OCI-LY7 (cell line): Measurements from ENCODE around the gene DMRT1. TPM values are rescaled to one million over a fixed set of nuclear protein-coding genes. Genes with fewer than 3 reads are reported as not detected.

ENCODE experiments used
- BruUV-seq: library from RNA; stranded (reverse); fragments of 400-500 nt; replicated peaks from 2 replicates; lab custom pipeline; 2021; lab: Mats Ljungman, UMichigan
- CTCF ChIA-PET: fragments of 300-600 bp; sonication (Branson Sonifier 250); formaldehyde crosslinking; loops from one replicate; lab custom pipeline; 2022; ENCODE audit warnings: antibody characterized with exemption; ENCODE audit not compliant: unreplicated experiment; lab: Charles Lee
- POLR2A ChIA-PET: fragments of 300-600 bp; sonication (Branson Sonifier 250); formaldehyde crosslinking; loops from one replicate; lab custom pipeline; 2022; ENCODE audit warnings: antibody characterized with exemption; lab: Charles Lee
- DNase-seq: peaks from one replicate; pipeline ENCODE4 v3.0.0-alpha.2; 2015; ENCODE audit warnings: low spot score
- H2AFZ ChIP-seq: fragments of 200-600 bp; sonication (generic), shearing (Covaris generic); 2 replicates; pipeline ENCODE4 v1.6.1; 2014; ENCODE audit warnings: mild to moderate bottlenecking, antibody characterized with exemption, low read length, moderate library complexity
- H3K27ac ChIP-seq: fragments of 200-600 bp; sonication (generic); 2 replicates; pipeline ENCODE4 v1.5.1; 2014; ENCODE audit warnings: mixed run types, low read depth, mild to moderate bottlenecking, moderate library complexity, low read length, inconsistent platforms; ENCODE audit not compliant: poor library complexity, severe bottlenecking
- H3K36me3 ChIP-seq: fragments of 200-600 bp; sonication (generic); 2 replicates; pipeline ENCODE4 v1.6.1; 2014; ENCODE audit warnings: mild to moderate bottlenecking, antibody characterized with exemption, low read length, moderate library complexity, mixed read lengths; ENCODE audit not compliant: insufficient read depth
- H3K4me1 ChIP-seq: fragments of 200-600 bp; sonication (generic); 2 replicates; pipeline ENCODE4 v1.5.1; 2014; ENCODE audit warnings: mild to moderate bottlenecking, low read length; ENCODE audit not compliant: insufficient read depth, poor library complexity, severe bottlenecking
- H3K4me2 ChIP-seq: fragments of 200-600 bp; sonication (generic); 2 replicates; pipeline ENCODE4 v1.6.1; 2014; ENCODE audit warnings: mild to moderate bottlenecking, low read length
- H3K4me3 ChIP-seq: fragments of 200-600 bp; sonication (generic); 2 replicates; pipeline ENCODE4 v1.5.1; 2014; ENCODE audit warnings: mild to moderate bottlenecking, low read depth, low read length; ENCODE audit not compliant: poor library complexity, severe bottlenecking
- H3K79me2 ChIP-seq: fragments of 200-600 bp; sonication (generic); 2 replicates; pipeline ENCODE4 v1.6.1; 2016; ENCODE audit warnings: low read depth, mild to moderate bottlenecking, low read length, moderate library complexity, mixed read lengths; ENCODE audit not compliant: insufficient read depth
- H3K9me2 ChIP-seq: fragments of 200-600 bp; sonication (generic); 2 replicates; pipeline ENCODE4 v1.6.1; 2016; ENCODE audit warnings: mild to moderate bottlenecking, low read length, mixed read lengths; ENCODE audit not compliant: insufficient read depth
- H3K9me3 ChIP-seq: fragments of 200-600 bp; sonication (generic); 2 replicates; pipeline ENCODE4 v1.6.1; 2014; ENCODE audit warnings: mild to moderate bottlenecking, mixed run types, low read length, mixed read lengths
- H4K20me1 ChIP-seq: fragments of 200-600 bp; sonication (generic); 2 replicates; pipeline ENCODE4 v1.6.1; 2014; ENCODE audit warnings: mild to moderate bottlenecking, antibody characterized with exemption, low read length, moderate library complexity, mixed read lengths; ENCODE audit not compliant: insufficient read depth
- EZH2phosphoT487 ChIP-seq: fragments of 200-600 bp; sonication (generic); IDR thresholded peaks from 2 replicates; pipeline ENCODE4 v1.6.1; 2018; ENCODE audit warnings: low read depth, borderline replicate concordance, mild to moderate bottlenecking, mixed run types, antibody characterized with exemption, low read length, moderate library complexity, mixed read lengths
- intact Hi-C: fragments of 100-400 bp; cut with micrococcal nuclease; formaldehyde crosslinking; loops from one replicate; pipeline ENCODE4 v1.10.0; 2022; ENCODE audit not compliant: unreplicated experiment
- total RNA-seq, 2 experiments: library from RNA; depleted of rRNA in 1 of 2; stranded (reverse); fragments of >200 nt in 1 of 2; shearing (Covaris generic) in 1 of 2; gene quantifications; 2 replicates each; pipeline ENCODE4 v1.2.3, GENCODE V29; 2014 to 2022
- TF ChIP-seq, protein P1 (sequence below): fragments of 200-600 bp; sonication (generic); conservative IDR thresholded peaks from 2 replicates; pipeline ENCODE4 v1.5.1; 2014; ENCODE audit warnings: mild to moderate bottlenecking, antibody characterized with exemption, low read length, moderate library complexity, mixed read lengths

The DMRT1 gene
- total RNA-seq, 2 experiments from 2014 or later, result not detected

DNA sequence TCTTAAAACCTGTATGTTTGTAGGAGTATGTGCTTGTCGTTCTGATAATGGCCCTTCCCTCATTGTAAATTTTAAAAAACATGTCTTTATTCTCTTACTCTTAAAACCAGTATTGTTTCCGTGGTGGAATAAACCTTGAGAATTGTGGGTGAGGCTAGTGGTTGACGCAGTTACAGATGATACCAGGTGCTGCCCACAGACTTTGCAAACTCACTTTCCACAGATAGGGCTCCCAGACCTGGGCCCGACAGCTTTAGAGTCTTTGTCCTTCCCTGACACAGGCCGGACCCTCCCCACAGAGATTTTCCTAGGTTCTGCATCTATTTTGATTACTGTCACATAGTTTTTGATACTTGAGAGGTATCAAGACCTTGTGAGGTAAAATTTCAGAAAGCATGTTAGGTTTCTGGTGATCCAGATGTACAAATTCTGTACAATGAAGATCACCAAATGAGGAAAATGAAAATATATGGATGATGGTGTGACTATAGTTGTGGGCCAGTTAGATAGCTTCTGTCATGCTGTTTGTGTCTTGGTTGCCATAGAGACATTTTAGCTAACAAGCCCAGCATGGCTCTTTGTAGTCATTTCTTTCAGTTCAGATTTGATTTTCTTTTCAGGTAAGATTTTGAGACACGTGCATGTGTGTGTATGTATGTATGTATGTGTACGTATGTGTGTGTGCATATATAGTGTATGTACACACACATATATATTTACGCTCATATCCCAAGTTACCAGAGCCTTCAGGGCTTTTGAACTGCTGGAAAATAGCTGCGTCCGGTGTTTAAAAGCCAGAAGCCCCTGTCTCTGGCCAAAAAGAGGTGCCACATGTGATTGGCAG is 33.8 kb downstream of the DMRT1 start:
- H3K79me2 ChIP-seq, result no peaks in the 10 kb centered on the region
- H3K4me3 ChIP-seq, result no peak overlapping the region
- no peak overlapping the region for H3K27ac ChIP-seq
- intact Hi-C loops, result no loop called here
- no peaks in the 10 kb centered on the region for H3K9me3 ChIP-seq
- ChIA-PET POLR2A (interaction anchor here (0.6 to 0.7 kb wide), 2 partner anchors 22 to 161 kb away, joined by 3 to 5 read pairs; no protein-coding TSS in a partner anchor), CTCF (no interaction called here)
- no TSS peak for BruUV-seq
- no peaks in the 10 kb centered on the region for H3K4me1 ChIP-seq
- no peak for DNase-seq
- no peaks in the 10 kb centered on the region for H3K9me2 ChIP-seq
- H2AFZ ChIP-seq, result no peak overlapping the region
- TF ChIP-seq, protein P1, sequence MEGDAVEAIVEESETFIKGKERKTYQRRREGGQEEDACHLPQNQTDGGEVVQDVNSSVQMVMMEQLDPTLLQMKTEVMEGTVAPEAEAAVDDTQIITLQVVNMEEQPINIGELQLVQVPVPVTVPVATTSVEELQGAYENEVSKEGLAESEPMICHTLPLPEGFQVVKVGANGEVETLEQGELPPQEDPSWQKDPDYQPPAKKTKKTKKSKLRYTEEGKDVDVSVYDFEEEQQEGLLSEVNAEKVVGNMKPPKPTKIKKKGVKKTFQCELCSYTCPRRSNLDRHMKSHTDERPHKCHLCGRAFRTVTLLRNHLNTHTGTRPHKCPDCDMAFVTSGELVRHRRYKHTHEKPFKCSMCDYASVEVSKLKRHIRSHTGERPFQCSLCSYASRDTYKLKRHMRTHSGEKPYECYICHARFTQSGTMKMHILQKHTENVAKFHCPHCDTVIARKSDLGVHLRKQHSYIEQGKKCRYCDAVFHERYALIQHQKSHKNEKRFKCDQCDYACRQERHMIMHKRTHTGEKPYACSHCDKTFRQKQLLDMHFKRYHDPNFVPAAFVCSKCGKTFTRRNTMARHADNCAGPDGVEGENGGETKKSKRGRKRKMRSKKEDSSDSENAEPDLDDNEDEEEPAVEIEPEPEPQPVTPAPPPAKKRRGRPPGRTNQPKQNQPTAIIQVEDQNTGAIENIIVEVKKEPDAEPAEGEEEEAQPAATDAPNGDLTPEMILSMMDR, result no peak
- no peak for TF ChIP-seq EZH2phosphoT487
- H3K36me3 ChIP-seq, result no peaks in the 10 kb centered on the region
- H3K4me2 ChIP-seq, result no peak overlapping the region
- H4K20me1 ChIP-seq, result no peaks in the 10 kb centered on the region

DNA sequence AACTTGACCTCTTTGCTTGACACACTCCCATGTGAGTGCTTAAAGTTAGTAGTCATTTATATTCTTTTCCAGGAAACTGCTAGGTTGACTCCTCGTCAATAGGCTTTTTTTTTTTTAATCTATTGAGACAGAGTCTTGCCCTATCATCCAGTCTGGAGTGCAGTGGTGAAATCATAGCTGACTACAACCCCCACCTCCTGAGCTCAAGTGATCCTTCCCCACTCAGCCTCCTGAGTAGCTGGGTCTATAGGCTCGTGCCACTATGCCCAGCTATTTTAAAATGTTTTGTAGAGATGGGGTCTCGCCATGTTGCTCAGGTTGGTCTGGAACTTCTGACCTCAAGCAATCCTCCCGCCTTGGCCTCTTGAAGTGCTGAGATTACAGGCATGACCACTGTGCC is 34.9 kb downstream of the DMRT1 start:
- H3K79me2 ChIP-seq, result no peaks in the 10 kb centered on the region
- H3K4me3 ChIP-seq, result no peak overlapping the region
- no peaks in the 10 kb centered on the region for H4K20me1 ChIP-seq
- POLR2A ChIA-PET, result interaction anchor here (0.6 to 1.2 kb wide), 5 partner anchors 13 to 775 kb away, joined by 3 to 5 read pairs (median 3); no protein-coding TSS in a partner anchor
- TF ChIP-seq, protein P1, result no peak
- no peak for TF ChIP-seq EZH2phosphoT487
- CTCF ChIA-PET, result no interaction called here
- no peaks in the 10 kb centered on the region for H3K4me1 ChIP-seq
- no peak overlapping the region for H2AFZ ChIP-seq
- BruUV-seq, result no TSS peak
- no peak for DNase-seq
- intact Hi-C loops, result no loop called here
- H3K9me3 ChIP-seq, result no peaks in the 10 kb centered on the region
- H3K27ac ChIP-seq, result no peak overlapping the region
- H3K9me2 ChIP-seq, result no peaks in the 10 kb centered on the region
- H3K36me3 ChIP-seq, result no peaks in the 10 kb centered on the region
- H3K4me2 ChIP-seq, result no peak overlapping the region

DNA sequence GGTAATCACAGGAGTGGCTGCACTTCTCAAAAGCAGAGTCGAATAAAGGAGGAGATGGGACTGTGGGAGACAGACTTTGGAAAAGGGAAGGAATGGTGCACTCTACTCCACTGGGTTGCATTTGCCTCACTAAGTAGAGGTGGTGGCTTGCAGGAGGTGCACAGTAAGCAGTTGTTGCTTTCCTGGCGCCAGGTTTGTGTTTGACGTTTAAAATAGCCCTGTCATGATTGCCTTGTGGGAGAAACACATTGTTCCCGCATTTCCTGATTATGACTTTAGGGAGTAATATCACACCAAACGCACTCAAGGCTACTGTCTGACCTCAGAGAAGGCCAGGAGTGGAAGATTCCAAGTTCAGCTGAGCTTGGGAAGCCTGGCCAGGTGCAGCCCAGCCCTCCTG is 36.7 kb downstream of the DMRT1 start:
- TF ChIP-seq EZH2phosphoT487, result no peak
- TF ChIP-seq, protein P1, result no peak
- Histone ChIP-seq H4K20me1 (no peaks in the 10 kb centered on the region), H3K79me2 (no peaks in the 10 kb centered on the region), H3K9me2 (no peaks in the 10 kb centered on the region), H3K36me3 (no peaks in the 10 kb centered on the region), H3K4me1 (no peaks in the 10 kb centered on the region), H3K9me3 (no peaks in the 10 kb centered on the region), H3K27ac (no peak overlapping the region), H3K4me2 (no peak overlapping the region), H3K4me3 (no peak overlapping the region), H2AFZ (no peak overlapping the region)
- POLR2A ChIA-PET, result interaction anchor here (0.8 to 1.3 kb wide), 4 partner anchors 8 to 125 kb away, joined by 3 to 11 read pairs (median 4); no protein-coding TSS in a partner anchor
- BruUV-seq, result no TSS peak
- intact Hi-C loops, result no loop called here
- CTCF ChIA-PET, result no interaction called here
- DNase-seq, result no peak
